Right renal pelvis (tissue), 4 donors: ENCODE data around the gene RAP2A. TPM values are rescaled to one million over a fixed set of nuclear protein-coding genes. Genes with fewer than 3 reads are reported as not detected.

ENCODE experiments used
- DNase-seq, 4 donors: peaks; one replicate each; pipeline ENCODE4 v3.0.0-alpha.2; 2013; ENCODE audit warnings: low read depth in 4 of 4, low spot score in 3 of 4, missing footprints in 1 of 4
- polyA plus RNA-seq, 4 donors: library from polyadenylated mRNA; unstranded; fragments of 120-200 nt; gene quantifications; one replicate each; pipeline ENCODE4 v1.2.1, GENCODE V29; 2013; ENCODE audit not compliant: insufficient read length in 4 of 4

The RAP2A gene
- polyA plus RNA-seq, 4 donors: 34.3 to 46.9 (median 45.3) TPM

DNA sequence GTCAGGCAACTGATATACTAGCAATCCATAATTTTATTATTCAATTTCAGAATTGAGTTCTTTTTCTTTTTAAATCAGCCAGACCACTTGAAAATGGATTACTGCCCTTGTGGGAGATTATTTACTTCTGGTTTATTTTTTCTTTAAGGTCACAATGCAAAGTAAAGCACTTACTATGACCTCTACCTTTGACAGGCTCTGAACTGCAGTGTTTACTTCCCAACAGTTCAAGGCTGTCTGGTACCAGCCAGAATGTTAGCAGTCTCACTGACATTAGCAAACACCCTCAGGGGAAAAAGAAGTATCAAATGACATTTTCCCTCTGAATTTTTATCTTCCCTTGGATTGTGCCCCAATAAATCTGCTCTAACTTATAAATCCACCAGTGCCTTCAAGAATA is 57.5 kb downstream of the RAP2A start:
- no peak for DNase-seq

DNA sequence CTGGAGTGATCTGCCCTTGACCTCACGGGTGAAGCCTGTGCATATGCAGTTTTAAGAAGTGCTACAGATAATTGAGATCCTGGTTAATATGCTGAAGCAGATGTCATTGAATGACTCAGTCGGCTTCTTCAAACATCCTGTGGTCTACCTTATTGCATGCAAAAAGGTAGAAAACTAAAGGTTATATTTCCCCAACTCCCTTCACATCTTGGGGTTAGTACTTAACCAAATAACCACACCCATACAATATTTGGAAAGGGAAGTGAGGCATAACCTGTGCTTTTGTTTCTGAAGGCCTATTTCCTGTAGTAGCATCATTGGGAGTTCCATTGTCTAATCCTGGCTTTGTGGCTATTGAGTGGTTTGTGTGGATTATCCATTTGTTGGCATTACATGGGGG is 58.3 kb downstream of the RAP2A start:
- DNase-seq: no peak

DNA sequence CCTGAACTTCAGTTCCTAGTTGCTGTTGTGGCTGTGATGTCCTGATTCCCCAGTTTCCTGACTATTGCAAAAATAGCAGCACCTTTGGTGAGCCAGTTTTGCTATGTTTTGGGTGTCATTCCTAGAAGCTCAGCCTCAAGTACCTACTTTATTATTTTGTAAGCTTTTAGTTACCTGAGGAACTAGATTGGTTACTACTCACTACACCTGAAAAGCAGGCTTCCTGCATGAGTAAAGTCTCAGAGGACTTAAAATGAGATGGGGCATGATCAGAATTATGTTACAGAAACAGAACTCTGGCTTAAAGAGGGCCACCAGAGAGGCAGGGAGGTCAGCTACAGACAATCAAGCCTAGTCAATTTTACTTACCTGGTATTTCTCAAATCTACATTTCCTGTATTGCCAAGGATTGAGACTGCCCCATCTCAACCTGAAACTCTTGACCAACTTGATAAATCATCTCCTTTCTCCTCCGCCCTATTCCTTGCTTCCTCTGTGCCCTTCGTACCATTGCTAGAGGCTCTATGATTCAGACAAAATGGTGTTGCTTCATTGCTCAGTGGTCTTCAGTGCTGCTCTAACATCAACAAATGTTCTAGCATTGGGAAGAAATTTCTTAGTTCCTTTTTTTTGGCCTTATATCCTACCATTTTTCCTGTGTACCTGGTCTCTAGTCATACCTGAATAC is 58.9 kb downstream of the RAP2A start:
- no peak for DNase-seq

DNA sequence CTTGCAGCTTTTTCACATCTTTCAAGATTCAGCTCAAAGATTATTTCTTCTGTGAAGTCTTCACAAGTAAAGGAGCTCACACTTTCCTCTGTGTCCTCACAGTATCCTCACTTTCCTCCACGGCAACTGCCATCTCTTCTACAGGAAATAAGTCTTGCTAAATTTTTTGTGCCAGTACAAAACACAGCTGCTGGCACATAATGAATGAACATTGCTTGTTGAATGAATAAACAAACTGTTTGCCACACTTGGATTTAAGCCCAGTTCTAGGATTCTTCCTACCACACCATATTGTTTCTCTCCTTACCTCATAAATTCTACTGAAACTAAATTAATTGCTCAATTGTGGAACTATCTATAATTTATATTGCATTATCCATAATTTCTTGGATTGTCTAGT is 59.5 kb downstream of the RAP2A start:
- DNase-seq: no peak

- no peak for DNase-seq
Measured at GRCh38 chr13:97495678-97496077, 61.7 kb downstream of the RAP2A start.

- DNase-seq: no peak
Measured at GRCh38 chr13:97496511-97496910, 62.5 kb downstream of the RAP2A start.

- DNase-seq: no peak
Measured at GRCh38 chr13:97497400-97497799, 63.4 kb downstream of the RAP2A start.

GRCh38 chr13:97498419-97498818 is 64.5 kb downstream of the RAP2A start:
- DNase-seq: no peak

- DNase-seq: no peak
Measured at GRCh38 chr13:97499181-97499580, 65.2 kb downstream of the RAP2A start.

DNA sequence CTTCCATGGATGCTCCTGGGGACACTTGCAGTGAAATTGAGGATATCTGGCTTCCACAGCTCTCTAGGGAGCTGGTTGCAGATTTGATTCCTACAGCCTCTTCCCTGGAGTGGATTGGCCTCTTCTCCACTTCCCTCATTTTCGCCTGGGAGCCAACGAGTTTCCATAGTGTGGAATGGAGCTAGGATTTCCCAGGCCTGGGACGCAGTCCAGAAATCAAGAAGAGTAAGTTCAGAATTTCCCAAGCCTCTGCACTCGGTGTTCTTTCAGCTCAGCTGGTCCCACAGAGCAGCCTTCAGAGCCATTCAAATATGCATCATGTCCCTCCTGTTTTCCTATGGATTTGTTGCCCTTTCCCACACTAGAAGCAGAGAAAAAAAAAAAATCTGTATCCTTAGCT is 68.2 kb downstream of the RAP2A start:
- DNase-seq: no peak

- no peak for DNase-seq
Measured at GRCh38 chr13:97502706-97503105, 68.7 kb downstream of the RAP2A start.

DNA sequence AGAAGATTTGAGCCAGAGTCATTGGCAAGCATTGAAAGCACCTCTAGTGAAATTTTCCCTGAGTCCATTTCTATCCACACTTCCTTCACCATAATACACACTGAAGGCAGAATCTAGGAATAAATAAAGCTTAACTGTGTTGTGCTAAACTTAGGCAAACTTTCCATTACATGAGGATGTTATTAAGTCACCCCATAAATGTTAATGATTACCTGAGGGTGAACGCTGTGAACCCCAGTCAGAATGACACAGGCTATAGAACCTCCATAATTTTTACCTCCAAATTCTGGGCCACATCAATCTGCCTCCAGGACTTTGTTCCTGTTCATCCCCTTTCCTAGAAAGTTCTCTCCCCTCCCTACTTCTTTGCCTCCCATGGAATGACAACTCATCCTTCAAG is 71.0 kb downstream of the RAP2A start:
- no peak for DNase-seq

GRCh38 chr13:97506511-97506910 is 72.5 kb downstream of the RAP2A start:
- DNase-seq: no peak

GRCh38 chr13:97512732-97513131 is 78.8 kb downstream of the RAP2A start:
- DNase-seq: no peak

DNA sequence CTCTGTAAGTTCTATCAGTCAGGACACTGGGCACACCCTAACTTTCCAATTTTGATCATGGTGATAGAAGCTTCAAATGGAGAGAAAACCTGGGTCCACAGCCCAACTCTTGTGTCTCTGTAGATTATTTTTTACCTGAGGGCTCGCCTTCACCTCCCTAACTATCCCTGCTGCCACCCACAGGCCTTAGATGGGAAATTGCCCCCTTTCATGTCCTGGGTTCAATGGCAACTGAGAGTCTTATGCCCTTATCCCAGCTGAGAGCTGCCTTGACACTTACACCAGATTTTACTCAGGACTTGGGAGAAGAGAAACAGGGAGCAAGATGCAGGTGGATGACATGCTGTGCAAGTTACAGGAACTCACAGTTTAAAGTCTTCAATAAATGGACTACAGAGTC is 81.7 kb downstream of the RAP2A start:
- DNase-seq: no peak

DNA sequence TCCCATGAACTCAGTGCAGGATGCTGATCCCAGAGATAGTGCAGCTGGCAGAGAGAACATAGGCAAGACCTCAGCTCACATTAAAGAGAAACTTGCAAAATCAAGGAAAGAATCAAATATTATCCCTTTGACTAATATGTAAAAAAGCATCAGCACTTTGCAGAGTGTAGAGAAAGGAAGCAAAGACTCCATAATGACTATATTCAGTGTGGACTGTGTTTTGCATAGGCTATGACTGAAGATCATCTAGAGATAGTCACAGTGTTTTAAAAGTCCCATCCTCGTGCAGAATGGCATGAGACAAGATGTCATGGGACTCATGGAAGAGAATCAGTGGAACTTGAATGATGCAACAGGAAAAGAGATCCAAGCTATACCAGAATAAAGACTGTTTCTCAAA is 84.0 kb downstream of the RAP2A start:
- DNase-seq: no peak

Other genes starting within 250 kb of the RAP2A start
- 10 to 100 TPM; 59.5 to 70.3 (median 67.7) TPM for gene MBNL2, start 211.8 kb upstream of the RAP2A start, polyA plus RNA-seq